ENCODE data around the gene ETV6.

DNA sequence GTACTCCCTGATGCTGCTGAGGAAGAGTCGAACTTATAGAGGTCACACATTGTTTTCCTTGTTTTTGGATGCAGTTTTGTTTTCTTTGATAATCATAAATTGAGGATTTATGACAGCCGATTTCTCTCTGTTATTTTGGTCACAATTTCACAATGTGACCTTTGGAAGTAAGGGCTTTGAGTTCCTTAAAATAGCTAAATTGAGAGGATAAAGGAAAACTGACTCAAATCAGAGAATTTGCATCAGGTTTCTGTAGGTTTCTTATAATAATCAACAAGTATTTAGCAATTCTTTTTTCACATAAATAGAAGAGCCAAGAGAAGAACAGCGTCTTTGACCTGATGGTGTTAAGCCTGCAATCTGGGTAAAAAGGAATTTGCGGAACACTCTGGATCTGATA lies 66.1 kb downstream of the ETV6 start:
- TF ChIP-seq, protein P1, sequence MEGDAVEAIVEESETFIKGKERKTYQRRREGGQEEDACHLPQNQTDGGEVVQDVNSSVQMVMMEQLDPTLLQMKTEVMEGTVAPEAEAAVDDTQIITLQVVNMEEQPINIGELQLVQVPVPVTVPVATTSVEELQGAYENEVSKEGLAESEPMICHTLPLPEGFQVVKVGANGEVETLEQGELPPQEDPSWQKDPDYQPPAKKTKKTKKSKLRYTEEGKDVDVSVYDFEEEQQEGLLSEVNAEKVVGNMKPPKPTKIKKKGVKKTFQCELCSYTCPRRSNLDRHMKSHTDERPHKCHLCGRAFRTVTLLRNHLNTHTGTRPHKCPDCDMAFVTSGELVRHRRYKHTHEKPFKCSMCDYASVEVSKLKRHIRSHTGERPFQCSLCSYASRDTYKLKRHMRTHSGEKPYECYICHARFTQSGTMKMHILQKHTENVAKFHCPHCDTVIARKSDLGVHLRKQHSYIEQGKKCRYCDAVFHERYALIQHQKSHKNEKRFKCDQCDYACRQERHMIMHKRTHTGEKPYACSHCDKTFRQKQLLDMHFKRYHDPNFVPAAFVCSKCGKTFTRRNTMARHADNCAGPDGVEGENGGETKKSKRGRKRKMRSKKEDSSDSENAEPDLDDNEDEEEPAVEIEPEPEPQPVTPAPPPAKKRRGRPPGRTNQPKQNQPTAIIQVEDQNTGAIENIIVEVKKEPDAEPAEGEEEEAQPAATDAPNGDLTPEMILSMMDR (IDR thresholded peaks at IDR 0.05 in 2 of 3, conservative IDR thresholded peaks at IDR 0.05 in 1 of 3; ENCODE audit: borderline replicate concordance in 1 of 3, insufficient read depth in 1 of 3, low read depth in 2 of 3, low read length in 2 of 3) = no peak
- no peak for TF ChIP-seq CBX3 (IDR thresholded peaks at IDR 0.05; ENCODE audit: low read depth)
- no peak for TF ChIP-seq EZH2 (IDR thresholded peaks at IDR 0.05)
- no peak for TF ChIP-seq CEBPB (IDR thresholded peaks at IDR 0.05; ENCODE audit: low read depth)
- TF ChIP-seq POLR2A (IDR thresholded peaks at IDR 0.05; ENCODE audit: borderline replicate concordance, extremely low read depth, insufficient read depth, insufficient read length) = no peak
- no peak for TF ChIP-seq JUND (IDR thresholded peaks at IDR 0.05)
- no peak for TF ChIP-seq POLR2AphosphoS5 (IDR thresholded peaks at IDR 0.05; ENCODE audit: low read depth, low read length)
- TF ChIP-seq, protein P2, sequence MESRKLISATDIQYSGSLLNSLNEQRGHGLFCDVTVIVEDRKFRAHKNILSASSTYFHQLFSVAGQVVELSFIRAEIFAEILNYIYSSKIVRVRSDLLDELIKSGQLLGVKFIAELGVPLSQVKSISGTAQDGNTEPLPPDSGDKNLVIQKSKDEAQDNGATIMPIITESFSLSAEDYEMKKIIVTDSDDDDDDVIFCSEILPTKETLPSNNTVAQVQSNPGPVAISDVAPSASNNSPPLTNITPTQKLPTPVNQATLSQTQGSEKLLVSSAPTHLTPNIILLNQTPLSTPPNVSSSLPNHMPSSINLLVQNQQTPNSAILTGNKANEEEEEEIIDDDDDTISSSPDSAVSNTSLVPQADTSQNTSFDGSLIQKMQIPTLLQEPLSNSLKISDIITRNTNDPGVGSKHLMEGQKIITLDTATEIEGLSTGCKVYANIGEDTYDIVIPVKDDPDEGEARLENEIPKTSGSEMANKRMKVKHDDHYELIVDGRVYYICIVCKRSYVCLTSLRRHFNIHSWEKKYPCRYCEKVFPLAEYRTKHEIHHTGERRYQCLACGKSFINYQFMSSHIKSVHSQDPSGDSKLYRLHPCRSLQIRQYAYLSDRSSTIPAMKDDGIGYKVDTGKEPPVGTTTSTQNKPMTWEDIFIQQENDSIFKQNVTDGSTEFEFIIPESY (IDR thresholded peaks at IDR 0.05; ENCODE audit: extremely low read depth, insufficient replicate concordance, low read length) = no peak
